ENCODE data around the gene HFE.

Gene HFE

GRCh38 chr6:26092443-26092842 lies 5.2 kb downstream of the HFE start:
- no peak for ATAC-seq
- TF ChIP-seq CREB5 (CRISPR knock-in tag; IDR thresholded peaks at IDR 0.05; ENCODE audit: low read depth) (no peak), SNAI2 (CRISPR knock-in tag; IDR thresholded peaks at IDR 0.05) (no peak), TOX (CRISPR knock-in tag; IDR thresholded peaks at IDR 0.05; ENCODE audit: borderline replicate concordance) (no peak), TSHZ2 (CRISPR knock-in tag; IDR thresholded peaks at IDR 0.05) (no peak), PPARA (CRISPR knock-in tag; IDR thresholded peaks at IDR 0.05; ENCODE audit: borderline replicate concordance) (no peak), CSDC2 (CRISPR knock-in tag; IDR thresholded peaks at IDR 0.05) (no peak), CSRNP3 (CRISPR knock-in tag; IDR thresholded peaks at IDR 0.05) (no peak)

GRCh38 chr6:26094036-26094435 lies 6.8 kb downstream of the HFE start:
- TF ChIP-seq POU6F1 (CRISPR knock-in tag; IDR thresholded peaks at IDR 0.05; ENCODE audit: borderline replicate concordance, low read depth) (no peak), TCF4 (CRISPR knock-in tag; IDR thresholded peaks at IDR 0.05; ENCODE audit: borderline replicate concordance) (no peak), PATZ1 (CRISPR knock-in tag; IDR thresholded peaks at IDR 0.05; ENCODE audit: borderline replicate concordance) (no peak), CSRNP3 (CRISPR knock-in tag; IDR thresholded peaks at IDR 0.05) (no peak), PPARA (CRISPR knock-in tag; IDR thresholded peaks at IDR 0.05; ENCODE audit: borderline replicate concordance) (no peak), SNAI2 (CRISPR knock-in tag; IDR thresholded peaks at IDR 0.05) (no peak), ISL1 (CRISPR knock-in tag; IDR thresholded peaks at IDR 0.05) (no peak), ESRRG (CRISPR knock-in tag; IDR thresholded peaks at IDR 0.05) (no peak), ARNTL (CRISPR knock-in tag; IDR thresholded peaks at IDR 0.05; ENCODE audit: borderline replicate concordance, low read depth) (no peak)
- ATAC-seq, result no peak

GRCh38 chr6:26097268-26097875 lies 10.1 kb downstream of the HFE start:
- peak; percentile 95 for ATAC-seq
- TF ChIP-seq ZFP3 (CRISPR knock-in tag; IDR thresholded peaks at IDR 0.05) (no peak), RARB (CRISPR knock-in tag; IDR thresholded peaks at IDR 0.05) (no peak), PPARA (CRISPR knock-in tag; IDR thresholded peaks at IDR 0.05; ENCODE audit: borderline replicate concordance) (no peak), ZNF70 (CRISPR knock-in tag; IDR thresholded peaks at IDR 0.05) (peak; percentile 97), ZNF8 (CRISPR knock-in tag; IDR thresholded peaks at IDR 0.05) (peak; percentile 40; the same call in 1 of the 2 replicates), ARNTL (CRISPR knock-in tag; IDR thresholded peaks at IDR 0.05; ENCODE audit: borderline replicate concordance, low read depth) (no peak), ZFP30 (CRISPR knock-in tag; IDR thresholded peaks at IDR 0.05) (no peak)
